Activated CD8-positive, alpha-beta memory T cell treated with anti-CD3 and anti-CD28 coated beads, Interleukin-2, amount 10 ng/mL, durations not matched to agents 7 days and 5 days (primary cell): ENCODE data around the gene GIMAP4. TPM values are rescaled to one million over a fixed set of nuclear protein-coding genes. Genes with fewer than 3 reads are reported as not detected.
"Not testable (repeated sequence)": the region's sequence is repeated elsewhere in the genome, so short reads cannot be mapped to it uniquely, and the experiment has no call there.

Experiments used
- ATAC-seq: fragments of 150-1000 bp; cut with Tn5 transposase; one replicate; pipeline ENCODE4 v1.10.0; 2021; ENCODE audit warnings: moderate library complexity
- CTCF ChIA-PET: fragments of 350-600 bp; sonication (Branson Sonifier 250); formaldehyde crosslinking; loops from one replicate; lab custom pipeline; 2021; ENCODE audit warnings: antibody characterized with exemption; lab: Charles Lee
- DNase-seq: peaks from one replicate; pipeline ENCODE4 v3.0.0-alpha.2; 2020
- H3K27ac Mint-ChIP-seq: one replicate; pipeline ENCODE4 v1.8.0; 2021; ENCODE audit warnings: mild to moderate bottlenecking, mixed read lengths
- H3K27me3 Mint-ChIP-seq: one replicate; pipeline ENCODE4 v1.8.0; 2021; ENCODE audit warnings: mixed read lengths
- H3K36me3 Mint-ChIP-seq: one replicate; pipeline ENCODE4 v1.8.0; 2021; ENCODE audit warnings: mild to moderate bottlenecking, mixed read lengths
- H3K4me1 Mint-ChIP-seq: one replicate; pipeline ENCODE4 v1.8.0; 2021; ENCODE audit warnings: mixed read lengths
- H3K4me3 Mint-ChIP-seq: one replicate; pipeline ENCODE4 v1.8.0; 2021; ENCODE audit warnings: mild to moderate bottlenecking, moderate library complexity, mixed read lengths
- H3K9me3 Mint-ChIP-seq: one replicate; pipeline ENCODE4 v1.8.0; 2022; ENCODE audit warnings: low read depth, mixed read lengths
- total RNA-seq, 2 experiments: library from RNA; stranded (reverse); gene quantifications; one replicate each; pipeline ENCODE4 v1.2.3, GENCODE V29; 2021

GIMAP4 gene
- total RNA-seq, 2 experiments from 2014 or later = 60.5 to 145 TPM

DNA sequence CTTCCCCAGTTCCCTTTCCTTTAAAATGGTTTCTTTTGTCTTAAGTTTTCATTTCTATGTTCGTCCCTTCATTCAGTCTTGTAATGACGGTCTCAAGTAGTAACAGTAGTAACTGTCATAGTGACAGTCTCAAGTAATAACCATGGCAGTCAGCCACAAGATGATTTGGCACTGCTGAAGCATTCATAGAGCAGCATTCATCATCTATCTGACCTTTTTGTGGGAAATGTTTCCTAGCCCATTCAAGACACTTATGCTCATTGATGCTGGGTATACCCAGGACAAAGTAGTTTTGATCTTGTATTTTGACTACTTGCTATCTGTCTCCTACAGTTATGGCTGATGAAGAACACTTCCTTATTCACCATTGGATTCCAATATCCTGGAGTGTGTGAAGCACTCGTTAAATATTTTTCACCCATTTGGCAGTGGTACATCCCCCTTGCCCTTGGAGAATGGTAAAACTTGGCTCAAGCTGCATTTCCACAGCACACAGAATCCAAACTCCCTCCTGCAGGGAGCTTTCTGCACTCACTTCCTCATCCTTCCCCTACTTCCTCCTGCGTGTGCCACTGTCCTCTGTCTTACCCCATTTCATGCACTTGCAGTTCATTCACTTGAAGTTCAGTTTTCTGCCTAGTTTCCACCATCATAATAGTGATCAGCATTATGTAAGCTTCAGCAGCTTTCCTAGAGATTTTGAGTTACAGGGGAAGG lies 19.0 kb downstream of the GIMAP4 start:
- Mint-ChIP-seq H3K9me3 (peaks cover 16% of the 10 kb centered on the region), H3K27me3 (no peaks in the 10 kb centered on the region), H3K4me3 (no peak overlapping the region), H3K36me3 (peaks cover 38% of the 10 kb centered on the region), H3K4me1 (peaks cover 23% of the 10 kb centered on the region), H3K27ac (peak overlapping the region; percentile 77)
- DNase-seq (no peak), ATAC-seq (peak; percentile 61)
- CTCF ChIA-PET = interaction anchor here (0.6 to 1.4 kb wide), 3 partner anchors 16 to 130 kb away, joined by 3 read pairs; partner anchors contain the start of gene GIMAP1

DNA sequence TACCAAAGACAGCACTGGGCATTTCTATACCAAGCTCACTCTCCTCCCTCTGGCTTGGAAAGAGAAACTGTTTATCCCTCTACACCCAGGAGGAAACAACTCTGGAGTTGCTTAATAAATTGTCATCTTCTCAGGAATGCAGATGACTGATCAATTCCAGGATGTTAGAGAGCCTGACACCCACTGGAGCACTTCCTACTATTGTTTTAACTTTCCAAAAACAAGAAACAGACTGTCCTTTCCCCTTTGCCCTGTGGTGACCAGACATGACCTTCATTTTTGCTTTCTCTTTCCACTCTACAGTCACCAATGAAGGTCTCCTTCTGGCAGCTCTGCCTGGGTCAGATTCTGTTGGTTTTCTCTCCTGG lies 19.6 kb downstream of the GIMAP4 start:
- CTCF ChIA-PET = interaction anchor here (1.1 to 1.4 kb wide), 2 partner anchors 17 to 129 kb away, joined by 3 read pairs; partner anchors contain the start of gene GIMAP1
- Mint-ChIP-seq H3K9me3 (peaks cover 19% of the 10 kb centered on the region), H3K27me3 (no peaks in the 10 kb centered on the region), H3K36me3 (peaks cover 41% of the 10 kb centered on the region), H3K4me3 (no peak overlapping the region), H3K27ac (peak overlapping the region; percentile 77), H3K4me1 (peaks cover 23% of the 10 kb centered on the region)
- ATAC-seq (peak; percentile 68), DNase-seq (no peak)

DNA sequence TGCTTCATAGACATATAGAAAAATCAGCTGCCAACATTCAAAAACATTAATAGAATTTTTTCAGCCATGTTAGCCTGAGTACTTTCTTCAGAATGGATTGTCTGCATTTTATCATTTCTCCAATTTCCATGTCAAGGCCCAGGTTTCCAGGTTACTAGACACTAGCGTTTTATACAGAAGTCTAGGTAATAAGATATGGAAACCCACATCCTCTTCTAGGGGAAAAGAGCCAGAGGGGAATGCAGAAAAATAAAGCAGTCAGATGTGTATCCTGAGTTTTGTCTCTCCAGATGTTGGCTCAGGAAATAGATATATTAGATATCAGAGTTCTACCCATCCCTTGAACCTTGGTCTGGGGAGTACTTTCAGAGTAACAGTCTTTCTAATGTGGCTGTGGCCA lies 20.4 kb downstream of the GIMAP4 start:
- Mint-ChIP-seq H3K4me3 (no peak overlapping the region), H3K27me3 (no peaks in the 10 kb centered on the region), H3K36me3 (peaks cover 46% of the 10 kb centered on the region), H3K9me3 (peaks cover 23% of the 10 kb centered on the region), H3K4me1 (peaks cover 23% of the 10 kb centered on the region), H3K27ac (no peak overlapping the region)
- CTCF ChIA-PET = interaction anchor here (1.1 to 1.4 kb wide), 3 partner anchors 17 to 138 kb away, joined by 3 read pairs; partner anchors contain the start of gene GIMAP1
- ATAC-seq (no peak), DNase-seq (no peak)

DNA sequence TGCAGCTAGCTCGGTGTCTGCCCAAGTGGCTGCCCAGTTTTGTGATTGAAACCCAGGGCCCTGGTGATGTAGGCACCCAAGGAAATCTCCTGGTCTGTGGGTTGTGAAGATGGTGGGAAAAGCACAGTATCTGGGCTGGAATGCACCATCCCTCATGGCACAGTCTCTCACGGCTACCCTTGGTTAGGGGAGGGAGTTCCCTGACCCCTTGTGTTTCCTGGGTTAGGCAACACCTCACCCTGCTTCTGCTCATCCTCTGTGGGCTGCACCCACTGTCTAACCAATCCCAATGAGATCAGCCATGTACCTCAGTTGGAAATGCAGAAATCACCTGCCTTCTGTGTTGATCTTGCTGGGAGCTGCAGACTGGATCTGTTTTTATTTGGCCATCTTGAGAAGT lies 27.6 kb downstream of the GIMAP4 start:
- H3K27ac Mint-ChIP-seq = no peak overlapping the region
- DNase-seq = no peak

GRCh38 chr7:150595361-150595760 lies 28.2 kb downstream of the GIMAP4 start:
- no peak overlapping the region for H3K4me3 Mint-ChIP-seq
- no peaks in the 10 kb centered on the region for H3K27me3 Mint-ChIP-seq
- no peak for ATAC-seq
- DNase-seq = no peak
- peaks cover 4% of the 10 kb centered on the region for H3K4me1 Mint-ChIP-seq
- peaks cover 24% of the 10 kb centered on the region for H3K9me3 Mint-ChIP-seq
- CTCF ChIA-PET = no interaction called here
- H3K36me3 Mint-ChIP-seq = peaks cover 62% of the 10 kb centered on the region
- no peak overlapping the region for H3K27ac Mint-ChIP-seq

More for the DNA sequence above, 27.6 kb downstream of the GIMAP4 start:
- no peak overlapping the region for H3K4me3 Mint-ChIP-seq
- H3K36me3 Mint-ChIP-seq = peaks cover 60% of the 10 kb centered on the region
- no peaks in the 10 kb centered on the region for H3K27me3 Mint-ChIP-seq
- peaks cover 21% of the 10 kb centered on the region for H3K9me3 Mint-ChIP-seq
- no peak for ATAC-seq
- H3K4me1 Mint-ChIP-seq = peaks cover 4% of the 10 kb centered on the region
- CTCF ChIA-PET = no interaction called here

DNA sequence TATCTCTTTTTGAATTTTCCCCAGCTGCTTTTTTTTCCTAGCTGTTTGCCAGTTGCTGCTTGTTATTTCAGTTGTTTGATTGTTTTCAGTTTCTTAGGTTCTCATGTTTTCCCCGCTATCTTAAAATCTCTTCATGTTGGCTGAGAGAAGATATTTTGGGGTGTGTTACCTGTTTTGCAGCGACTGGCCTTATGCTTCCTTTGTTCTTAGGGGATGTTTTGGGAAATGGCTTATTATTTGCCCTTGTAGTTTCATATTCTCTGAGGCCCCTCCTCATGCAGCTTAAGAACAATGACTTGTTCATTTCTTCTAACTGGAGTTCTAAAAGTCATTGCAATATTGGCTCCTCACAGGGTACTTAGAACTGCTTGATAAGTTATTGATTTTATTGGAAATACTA lies 36.4 kb downstream of the GIMAP4 start:
- peaks cover 18% of the 10 kb centered on the region for H3K36me3 Mint-ChIP-seq
- H3K27me3 Mint-ChIP-seq, ATAC-seq, H3K4me3 Mint-ChIP-seq, H3K9me3 Mint-ChIP-seq, DNase-seq, CTCF ChIA-PET: not testable (repeated sequence)
- H3K27ac Mint-ChIP-seq = peak overlapping the region; percentile 11
- peaks cover 11% of the 10 kb centered on the region for H3K4me1 Mint-ChIP-seq

DNA sequence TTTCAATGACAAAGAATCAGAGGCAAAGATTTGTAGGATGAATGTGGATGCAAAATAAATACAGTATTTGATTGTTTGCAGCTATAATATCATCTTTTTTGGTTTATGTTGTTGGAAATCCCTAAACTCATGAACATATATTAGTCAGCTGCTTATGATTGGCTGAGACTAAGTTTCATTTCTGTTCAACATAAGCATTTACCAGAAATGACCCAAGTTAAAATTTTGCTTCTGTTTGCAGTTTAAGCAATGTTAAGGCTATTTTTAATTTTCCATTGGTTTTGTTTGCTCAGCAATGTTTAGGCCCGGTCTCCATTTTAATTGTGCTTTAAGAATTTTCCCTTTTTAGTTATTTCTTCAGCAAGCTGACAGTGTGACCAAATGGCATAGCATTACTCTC lies 43.0 kb downstream of the GIMAP4 start:
- Mint-ChIP-seq H3K4me1 (peaks cover 54% of the 10 kb centered on the region), H3K27me3 (no peaks in the 10 kb centered on the region), H3K9me3 (peaks cover 10% of the 10 kb centered on the region), H3K27ac (peak overlapping the region; percentile 87), H3K36me3 (peaks cover 22% of the 10 kb centered on the region), H3K4me3 (no peak overlapping the region)
- peak; percentile 64 for ATAC-seq
- no peak for DNase-seq
- CTCF ChIA-PET = interaction anchor here (1.1 kb wide), 2 partner anchors 19 to 161 kb away, joined by 3 to 4 read pairs; no protein-coding TSS in a partner anchor

- Mint-ChIP-seq H3K27ac (no peak overlapping the region), H3K4me3 (no peak overlapping the region), H3K27me3 (no peaks in the 10 kb centered on the region), H3K4me1 (peaks cover 60% of the 10 kb centered on the region), H3K9me3 (peaks cover 10% of the 10 kb centered on the region), H3K36me3 (peaks cover 29% of the 10 kb centered on the region)
- ATAC-seq (no peak), DNase-seq (no peak)
- CTCF ChIA-PET = no interaction called here
Measured at GRCh38 chr7:150612925-150613324, 45.7 kb downstream of the GIMAP4 start.

DNA sequence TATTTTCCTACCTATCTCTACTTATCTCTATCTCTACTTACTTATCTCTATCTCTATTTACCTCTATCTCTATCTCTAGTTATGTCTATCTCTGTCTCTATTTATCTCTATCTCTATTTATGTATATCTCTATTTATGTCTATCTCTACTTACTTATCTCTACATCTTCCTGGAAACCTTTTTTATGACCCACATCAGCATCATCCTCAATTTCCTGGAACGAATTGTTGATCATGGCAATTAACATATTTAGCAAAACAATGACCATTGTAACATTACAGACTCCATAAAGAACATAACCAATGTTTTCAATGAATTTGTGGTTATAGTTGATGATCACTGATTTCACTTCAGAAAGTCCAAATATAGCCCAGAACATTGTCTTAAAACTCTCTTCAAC lies 46.7 kb downstream of the GIMAP4 start:
- DNase-seq (no peak), ATAC-seq (no peak)
- Mint-ChIP-seq H3K4me3 (no peak overlapping the region), H3K27me3 (no peaks in the 10 kb centered on the region), H3K27ac (peak overlapping the region; percentile 71), H3K4me1 (peaks cover 54% of the 10 kb centered on the region), H3K9me3 (peaks cover 10% of the 10 kb centered on the region), H3K36me3 (peaks cover 35% of the 10 kb centered on the region)
- CTCF ChIA-PET = no interaction called here

- not testable (repeated sequence) for DNase-seq, H3K27me3 Mint-ChIP-seq, ATAC-seq, H3K4me3 Mint-ChIP-seq
- CTCF ChIA-PET = interaction anchor here (1.9 kb wide), 1 partner anchor 20 kb away, joined by 4 read pairs; no protein-coding TSS in a partner anchor
- H3K27ac Mint-ChIP-seq = peak overlapping the region; percentile 59
- H3K4me1 Mint-ChIP-seq = peaks cover 53% of the 10 kb centered on the region
- H3K36me3 Mint-ChIP-seq = peaks cover 35% of the 10 kb centered on the region
- H3K9me3 Mint-ChIP-seq = peaks cover 10% of the 10 kb centered on the region
Measured at GRCh38 chr7:150614426-150614825, 47.2 kb downstream of the GIMAP4 start.

DNA sequence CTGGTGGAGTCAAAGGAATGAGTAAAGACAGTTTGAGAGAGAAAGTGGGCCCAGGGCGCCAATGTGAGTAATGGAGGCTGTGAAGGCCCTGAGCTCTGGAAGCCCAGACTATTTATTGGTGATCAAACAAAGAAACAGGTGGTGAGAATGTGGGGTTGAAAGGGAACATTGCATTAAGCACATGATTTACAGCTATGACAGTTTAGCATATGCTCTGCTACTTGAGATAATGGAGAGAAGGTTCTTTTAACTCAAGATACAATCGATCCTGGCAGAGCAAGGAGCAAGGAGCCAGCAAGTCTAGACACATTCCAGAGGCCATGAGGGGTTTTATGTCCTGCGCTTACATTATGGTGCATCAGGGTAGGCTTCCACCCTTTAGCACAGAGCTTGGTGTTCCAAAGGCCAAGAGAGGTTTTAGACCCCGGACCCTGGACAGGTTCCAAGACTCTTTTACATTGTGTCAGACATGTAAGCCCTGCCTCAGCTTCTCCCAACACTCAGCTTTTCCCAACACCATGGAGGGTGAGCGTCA lies 48.1 kb downstream of the GIMAP4 start:
- Mint-ChIP-seq H3K36me3 (peaks cover 30% of the 10 kb centered on the region), H3K9me3 (peaks cover 10% of the 10 kb centered on the region), H3K4me1 (peaks cover 52% of the 10 kb centered on the region), H3K27ac (peak overlapping the region; percentile 59)
- not testable (repeated sequence) for H3K27me3 Mint-ChIP-seq, H3K4me3 Mint-ChIP-seq, ATAC-seq, DNase-seq
- CTCF ChIA-PET = interaction anchor here (1.9 kb wide), 1 partner anchor 19 kb away, joined by 4 read pairs; no protein-coding TSS in a partner anchor

- DNase-seq (no peak), ATAC-seq (no peak)
- H3K27ac Mint-ChIP-seq = no peak overlapping the region
- CTCF ChIA-PET = interaction anchor here (2.7 kb wide), 1 partner anchor 171 kb away, joined by 12 read pairs; the partner anchor contains the start of gene GIMAP8
- no peak overlapping the region for H3K4me3 Mint-ChIP-seq
- peaks cover 38% of the 10 kb centered on the region for H3K36me3 Mint-ChIP-seq
- no peaks in the 10 kb centered on the region for H3K9me3 Mint-ChIP-seq
- H3K4me1 Mint-ChIP-seq = peaks cover 47% of the 10 kb centered on the region
- no peaks in the 10 kb centered on the region for H3K27me3 Mint-ChIP-seq
Measured at GRCh38 chr7:150620061-150620460, 52.9 kb downstream of the GIMAP4 start.

GRCh38 chr7:150620617-150621371 lies 53.6 kb downstream of the GIMAP4 start:
- Mint-ChIP-seq H3K4me1 (peaks cover 50% of the 10 kb centered on the region), H3K36me3 (peaks cover 46% of the 10 kb centered on the region), H3K27me3 (no peaks in the 10 kb centered on the region), H3K4me3 (peak overlapping the region; percentile 3), H3K9me3 (no peaks in the 10 kb centered on the region), H3K27ac (peak overlapping the region; percentile 78)
- CTCF ChIA-PET = interaction anchor here (1.0 to 2.7 kb wide), 4 partner anchors 11 to 171 kb away, joined by 3 to 12 read pairs (median 5); partner anchors contain the start of genes GIMAP2, GIMAP6 and GIMAP8
- ATAC-seq = peak; percentile 58
- no peak for DNase-seq
